BLaER1 (cell line): ENCODE measurements around the gene KCTD10.
A peak's percentile ranks its signal among the peaks of the same experiment; 100 is the strongest.

ENCODE experiments used
- H3K27ac ChIP-seq: shearing (Covaris generic); formaldehyde crosslinking; 2 replicates; pipeline ENCODE4 v1.8.1; 2022
- H3K27me3 ChIP-seq: shearing (Covaris generic); formaldehyde crosslinking; 2 replicates; pipeline ENCODE4 v1.8.1; 2022
- H3K36me3 ChIP-seq: shearing (Covaris generic); formaldehyde crosslinking; 2 replicates; pipeline ENCODE4 v1.8.1; 2022
- H3K4me1 ChIP-seq: shearing (Covaris generic); formaldehyde crosslinking; 2 replicates; pipeline ENCODE4 v1.8.1; 2022
- H3K4me2 ChIP-seq: shearing (Covaris generic); formaldehyde crosslinking; 2 replicates; pipeline ENCODE4 v1.8.1; 2022
- H3K4me3 ChIP-seq: shearing (Covaris generic); formaldehyde crosslinking; 2 replicates; pipeline ENCODE4 v1.8.1; 2022
- H3K9ac ChIP-seq: shearing (Covaris generic); formaldehyde crosslinking; 2 replicates; pipeline ENCODE4 v1.8.1; 2022
- H3K9me3 ChIP-seq: shearing (Covaris generic); formaldehyde crosslinking; 2 replicates; pipeline ENCODE4 v1.8.1; 2022
- H4K20me1 ChIP-seq: shearing (Covaris generic); formaldehyde crosslinking; 2 replicates; pipeline ENCODE4 v1.8.1; 2022
- Cebpa-rat ChIP-seq: shearing (Covaris generic); IDR thresholded peaks from 2 replicates; pipeline ENCODE4 v1.8.1; 2022

Gene KCTD10

GRCh38 chr12:109452489-109452888 is 24.6 kb downstream of the KCTD10 start:
- no peak for TF ChIP-seq Cebpa-rat
- Histone ChIP-seq H4K20me1 (peaks cover 30% of the 10 kb centered on the region; the same call in 1 of the 2 replicates), H3K36me3 (peaks cover 97% of the 10 kb centered on the region), H3K4me1 (0 out of 2 replicates have a peak, but pooled peaks cover 2% of the 10 kb centered on the region), H3K27me3 (no peaks in the 10 kb centered on the region), H3K4me3 (no peak overlapping the region), H3K27ac (no peak overlapping the region), H3K9ac (no peak overlapping the region), H3K4me2 (no peak overlapping the region), H3K9me3 (no peaks in the 10 kb centered on the region)

GRCh38 chr12:109451400-109451799 is 25.7 kb downstream of the KCTD10 start:
- no peak overlapping the region for H3K27ac ChIP-seq
- H3K36me3 ChIP-seq, result peaks cover 97% of the 10 kb centered on the region
- no peaks in the 10 kb centered on the region for H3K9me3 ChIP-seq
- TF ChIP-seq Cebpa-rat, result no peak
- no peak overlapping the region for H3K4me2 ChIP-seq
- H3K27me3 ChIP-seq, result no peaks in the 10 kb centered on the region
- H3K4me3 ChIP-seq, result no peak overlapping the region
- no peak overlapping the region for H3K9ac ChIP-seq
- peaks cover 12% of the 10 kb centered on the region for H3K4me1 ChIP-seq
- H4K20me1 ChIP-seq, result peaks cover 27% of the 10 kb centered on the region; the same call in 1 of the 2 replicates

GRCh38 chr12:109450980-109451379 is 26.1 kb downstream of the KCTD10 start:
- Histone ChIP-seq H3K27ac (no peak overlapping the region), H3K4me3 (no peak overlapping the region), H3K9me3 (no peaks in the 10 kb centered on the region), H3K4me1 (peaks cover 12% of the 10 kb centered on the region), H3K9ac (no peak overlapping the region), H3K27me3 (no peaks in the 10 kb centered on the region), H3K4me2 (no peak overlapping the region), H4K20me1 (peaks cover 23% of the 10 kb centered on the region; the same call in 1 of the 2 replicates), H3K36me3 (peaks cover 97% of the 10 kb centered on the region)
- no peak for TF ChIP-seq Cebpa-rat

- TF ChIP-seq Cebpa-rat, result no peak
- H3K9ac ChIP-seq, result no peak overlapping the region
- H3K4me2 ChIP-seq, result no peak overlapping the region
- H3K27me3 ChIP-seq, result no peaks in the 10 kb centered on the region
- H4K20me1 ChIP-seq, result 0 out of 2 replicates have a peak, but pooled peaks cover 19% of the 10 kb centered on the region
- H3K4me1 ChIP-seq, result peaks cover 12% of the 10 kb centered on the region
- peaks cover 96% of the 10 kb centered on the region for H3K36me3 ChIP-seq
- no peak overlapping the region for H3K4me3 ChIP-seq
- no peaks in the 10 kb centered on the region for H3K9me3 ChIP-seq
- H3K27ac ChIP-seq, result no peak overlapping the region
These were observed 27.1 kb downstream of the KCTD10 start for GRCh38 chr12:109449845-109450532.

GRCh38 chr12:109448707-109449390 is 28.3 kb downstream of the KCTD10 start:
- H3K4me2 ChIP-seq, result no peak overlapping the region
- no peak overlapping the region for H3K4me3 ChIP-seq
- peaks cover 86% of the 10 kb centered on the region for H3K36me3 ChIP-seq
- no peaks in the 10 kb centered on the region for H3K9me3 ChIP-seq
- no peak for TF ChIP-seq Cebpa-rat
- no peak overlapping the region for H3K9ac ChIP-seq
- H3K27ac ChIP-seq, result no peak overlapping the region
- peaks cover 12% of the 10 kb centered on the region for H3K4me1 ChIP-seq
- 0 out of 2 replicates have a peak, but pooled peaks cover 19% of the 10 kb centered on the region for H4K20me1 ChIP-seq
- H3K27me3 ChIP-seq, result no peaks in the 10 kb centered on the region

GRCh38 chr12:109448272-109448671 is 28.8 kb downstream of the KCTD10 start:
- no peak overlapping the region for H3K4me3 ChIP-seq
- no peak overlapping the region for H3K27ac ChIP-seq
- 0 out of 2 replicates have a peak, but pooled peaks cover 19% of the 10 kb centered on the region for H4K20me1 ChIP-seq
- peaks cover 12% of the 10 kb centered on the region for H3K4me1 ChIP-seq
- no peak for TF ChIP-seq Cebpa-rat
- H3K27me3 ChIP-seq, result no peaks in the 10 kb centered on the region
- H3K4me2 ChIP-seq, result no peak overlapping the region
- H3K9me3 ChIP-seq, result no peaks in the 10 kb centered on the region
- H3K9ac ChIP-seq, result no peak overlapping the region
- peaks cover 80% of the 10 kb centered on the region for H3K36me3 ChIP-seq

- no peak overlapping the region for H3K9ac ChIP-seq
- H3K9me3 ChIP-seq, result no peaks in the 10 kb centered on the region
- H4K20me1 ChIP-seq, result 0 out of 2 replicates have a peak, but pooled peaks cover 19% of the 10 kb centered on the region
- H3K4me3 ChIP-seq, result no peak overlapping the region
- H3K27ac ChIP-seq, result no peak overlapping the region
- H3K27me3 ChIP-seq, result no peaks in the 10 kb centered on the region
- peaks cover 72% of the 10 kb centered on the region for H3K36me3 ChIP-seq
- H3K4me1 ChIP-seq, result peaks cover 12% of the 10 kb centered on the region
- no peak overlapping the region for H3K4me2 ChIP-seq
- TF ChIP-seq Cebpa-rat, result no peak
These were observed 29.6 kb downstream of the KCTD10 start for GRCh38 chr12:109447482-109447881.

GRCh38 chr12:109446869-109447268 is 30.2 kb downstream of the KCTD10 start:
- Histone ChIP-seq H4K20me1 (0 out of 2 replicates have a peak, but pooled peaks cover 15% of the 10 kb centered on the region), H3K4me2 (peak overlapping the region; percentile 22; the same call in 1 of the 2 replicates), H3K9ac (no peak overlapping the region), H3K9me3 (no peaks in the 10 kb centered on the region), H3K4me3 (no peak overlapping the region), H3K36me3 (peaks cover 66% of the 10 kb centered on the region), H3K27me3 (no peaks in the 10 kb centered on the region), H3K27ac (no peak overlapping the region), H3K4me1 (peaks cover 12% of the 10 kb centered on the region)
- TF ChIP-seq Cebpa-rat, result no peak

- no peak overlapping the region for H3K4me2 ChIP-seq
- H3K9me3 ChIP-seq, result no peaks in the 10 kb centered on the region
- no peaks in the 10 kb centered on the region for H3K27me3 ChIP-seq
- H3K36me3 ChIP-seq, result peaks cover 49% of the 10 kb centered on the region
- H3K4me1 ChIP-seq, result peaks cover 12% of the 10 kb centered on the region
- no peak overlapping the region for H3K9ac ChIP-seq
- H4K20me1 ChIP-seq, result 0 out of 2 replicates have a peak, but pooled peaks cover 8% of the 10 kb centered on the region
- H3K27ac ChIP-seq, result no peak overlapping the region
- H3K4me3 ChIP-seq, result no peak overlapping the region
- TF ChIP-seq Cebpa-rat, result no peak
These were observed 31.9 kb downstream of the KCTD10 start for GRCh38 chr12:109445191-109445609.

GRCh38 chr12:109444259-109444658 is 32.8 kb downstream of the KCTD10 start:
- peaks cover 42% of the 10 kb centered on the region for H3K36me3 ChIP-seq
- H3K27ac ChIP-seq, result no peak overlapping the region
- H3K4me2 ChIP-seq, result no peak overlapping the region
- H3K27me3 ChIP-seq, result no peaks in the 10 kb centered on the region
- H3K4me3 ChIP-seq, result no peak overlapping the region
- TF ChIP-seq Cebpa-rat, result no peak
- H4K20me1 ChIP-seq, result 0 out of 2 replicates have a peak, but pooled peaks cover 8% of the 10 kb centered on the region
- no peaks in the 10 kb centered on the region for H3K9me3 ChIP-seq
- no peak overlapping the region for H3K9ac ChIP-seq
- H3K4me1 ChIP-seq, result peaks cover 12% of the 10 kb centered on the region
